ENCODE data around the gene MICAL3. TPM values are rescaled to one million over a fixed set of nuclear protein-coding genes. Genes with fewer than 3 reads are reported as not detected.

Gene MICAL3
- total and polyA plus RNA-seq, 4 donors, result 59.9 to 113 (median 75.9) TPM

- peaks cover 48% of the 10 kb centered on the region for H3K4me1 ChIP-seq (ENCODE audit: control insufficient read depth, insufficient read depth, low read length)
- H3K36me3 ChIP-seq (ENCODE audit: control insufficient read depth, insufficient read depth, low read length), result peaks cover 30% of the 10 kb centered on the region
- no peak for DNase-seq (ENCODE audit: low read depth in 4 of 6, low spot score in 6 of 6)
- no peak overlapping the region for H3K4me3 ChIP-seq (ENCODE audit: low read depth, low read length)
- no peaks in the 10 kb centered on the region for H3K9me3 ChIP-seq (ENCODE audit: control insufficient read depth, insufficient read depth, low read length)
- H3K27me3 ChIP-seq (ENCODE audit: control insufficient read depth, insufficient read depth, low read length), result no peaks in the 10 kb centered on the region
- H3K27ac ChIP-seq (ENCODE audit: low read depth, low read length), result peak overlapping the region; percentile 82
- WGBS (ENCODE audit: insufficient coverage), result 60% methylated on average over 12 of the region's 13 CpGs
Measured at GRCh38 chr22:17846326-17846992, 177.9 kb downstream of the MICAL3 start.

GRCh38 chr22:17845790-17846189 is 178.6 kb downstream of the MICAL3 start:
- Histone ChIP-seq H3K4me3 (ENCODE audit: low read depth, low read length) (no peak overlapping the region), H3K27ac (ENCODE audit: low read depth, low read length) (peak overlapping the region; percentile 82), H3K36me3 (ENCODE audit: control insufficient read depth, insufficient read depth, low read length) (peaks cover 36% of the 10 kb centered on the region), H3K4me1 (ENCODE audit: control insufficient read depth, insufficient read depth, low read length) (peaks cover 48% of the 10 kb centered on the region), H3K9me3 (ENCODE audit: control insufficient read depth, insufficient read depth, low read length) (no peaks in the 10 kb centered on the region), H3K27me3 (ENCODE audit: control insufficient read depth, insufficient read depth, low read length) (no peaks in the 10 kb centered on the region)
- peak in 4 of 6 donors; percentile 51 to 89 (median 71) for DNase-seq (ENCODE audit: low read depth in 4 of 6, low spot score in 6 of 6)
- 37% methylated on average over 3 of the region's 3 CpGs for WGBS (ENCODE audit: insufficient coverage)

- Histone ChIP-seq H3K27ac (ENCODE audit: low read depth, low read length) (peak overlapping the region; percentile 74), H3K4me3 (ENCODE audit: low read depth, low read length) (no peak overlapping the region), H3K9me3 (ENCODE audit: control insufficient read depth, insufficient read depth, low read length) (no peaks in the 10 kb centered on the region), H3K27me3 (ENCODE audit: control insufficient read depth, insufficient read depth, low read length) (no peaks in the 10 kb centered on the region), H3K36me3 (ENCODE audit: control insufficient read depth, insufficient read depth, low read length) (peaks cover 41% of the 10 kb centered on the region), H3K4me1 (ENCODE audit: control insufficient read depth, insufficient read depth, low read length) (peaks cover 48% of the 10 kb centered on the region)
- 28% methylated on average over 5 of the region's 8 CpGs for WGBS (ENCODE audit: insufficient coverage)
- DNase-seq (ENCODE audit: low read depth in 4 of 6, low spot score in 6 of 6), result no peak
Measured at GRCh38 chr22:17845327-17845726, 179.0 kb downstream of the MICAL3 start.

GRCh38 chr22:17844150-17844549 is 180.2 kb downstream of the MICAL3 start:
- Histone ChIP-seq H3K4me3 (ENCODE audit: low read depth, low read length) (no peak overlapping the region), H3K36me3 (ENCODE audit: control insufficient read depth, insufficient read depth, low read length) (peaks cover 49% of the 10 kb centered on the region), H3K27ac (ENCODE audit: low read depth, low read length) (no peak overlapping the region), H3K9me3 (ENCODE audit: control insufficient read depth, insufficient read depth, low read length) (no peaks in the 10 kb centered on the region), H3K4me1 (ENCODE audit: control insufficient read depth, insufficient read depth, low read length) (peaks cover 48% of the 10 kb centered on the region), H3K27me3 (ENCODE audit: control insufficient read depth, insufficient read depth, low read length) (no peaks in the 10 kb centered on the region)
- 88% methylated on average over 4 of the region's 5 CpGs for WGBS (ENCODE audit: insufficient coverage)
- no peak for DNase-seq (ENCODE audit: low read depth in 4 of 6, low spot score in 6 of 6)

- peaks cover 63% of the 10 kb centered on the region for H3K36me3 ChIP-seq (ENCODE audit: control insufficient read depth, insufficient read depth, low read length)
- H3K9me3 ChIP-seq (ENCODE audit: control insufficient read depth, insufficient read depth, low read length), result no peaks in the 10 kb centered on the region
- H3K27me3 ChIP-seq (ENCODE audit: control insufficient read depth, insufficient read depth, low read length), result no peaks in the 10 kb centered on the region
- H3K27ac ChIP-seq (ENCODE audit: low read depth, low read length), result no peak overlapping the region
- H3K4me3 ChIP-seq (ENCODE audit: low read depth, low read length), result no peak overlapping the region
- 88% methylated on average over 20 of the region's 20 CpGs for WGBS (ENCODE audit: insufficient coverage)
- no peak for DNase-seq (ENCODE audit: low read depth in 4 of 6, low spot score in 6 of 6)
- peaks cover 44% of the 10 kb centered on the region for H3K4me1 ChIP-seq (ENCODE audit: control insufficient read depth, insufficient read depth, low read length)
Measured at GRCh38 chr22:17842386-17842785, 182.0 kb downstream of the MICAL3 start.

GRCh38 chr22:17841836-17842235 is 182.5 kb downstream of the MICAL3 start:
- Histone ChIP-seq H3K9me3 (ENCODE audit: control insufficient read depth, insufficient read depth, low read length) (no peaks in the 10 kb centered on the region), H3K36me3 (ENCODE audit: control insufficient read depth, insufficient read depth, low read length) (peaks cover 62% of the 10 kb centered on the region), H3K4me1 (ENCODE audit: control insufficient read depth, insufficient read depth, low read length) (peaks cover 44% of the 10 kb centered on the region), H3K27me3 (ENCODE audit: control insufficient read depth, insufficient read depth, low read length) (no peaks in the 10 kb centered on the region), H3K27ac (ENCODE audit: low read depth, low read length) (no peak overlapping the region), H3K4me3 (ENCODE audit: low read depth, low read length) (no peak overlapping the region)
- WGBS (ENCODE audit: insufficient coverage), result 90% methylated on average over 16 of the region's 16 CpGs
- DNase-seq (ENCODE audit: low read depth in 4 of 6, low spot score in 6 of 6), result no peak

GRCh38 chr22:17838180-17838865 is 186.0 kb downstream of the MICAL3 start:
- Histone ChIP-seq H3K36me3 (ENCODE audit: control insufficient read depth, insufficient read depth, low read length) (peaks cover 81% of the 10 kb centered on the region), H3K27ac (ENCODE audit: low read depth, low read length) (no peak overlapping the region), H3K27me3 (ENCODE audit: control insufficient read depth, insufficient read depth, low read length) (no peaks in the 10 kb centered on the region), H3K9me3 (ENCODE audit: control insufficient read depth, insufficient read depth, low read length) (no peaks in the 10 kb centered on the region), H3K4me1 (ENCODE audit: control insufficient read depth, insufficient read depth, low read length) (peaks cover 37% of the 10 kb centered on the region), H3K4me3 (ENCODE audit: low read depth, low read length) (no peak overlapping the region)
- no peak for DNase-seq (ENCODE audit: low read depth in 4 of 6, low spot score in 6 of 6)
- whole genome bisulfite sequencing (ENCODE audit: insufficient coverage), result 94% methylated on average over 8 of the region's 13 CpGs

- 55% methylated on average over 12 of the region's 14 CpGs for WGBS (ENCODE audit: insufficient coverage)
- Histone ChIP-seq H3K4me3 (ENCODE audit: low read depth, low read length) (no peak overlapping the region), H3K4me1 (ENCODE audit: control insufficient read depth, insufficient read depth, low read length) (peaks cover 31% of the 10 kb centered on the region), H3K9me3 (ENCODE audit: control insufficient read depth, insufficient read depth, low read length) (no peaks in the 10 kb centered on the region), H3K27ac (ENCODE audit: low read depth, low read length) (peak overlapping the region; percentile 44), H3K36me3 (ENCODE audit: control insufficient read depth, insufficient read depth, low read length) (peaks cover 82% of the 10 kb centered on the region), H3K27me3 (ENCODE audit: control insufficient read depth, insufficient read depth, low read length) (no peaks in the 10 kb centered on the region)
- peak in 1 of 6 donors; percentile 75 for DNase-seq (ENCODE audit: low read depth in 4 of 6, low spot score in 6 of 6)
Measured at GRCh38 chr22:17836992-17837742, 187.2 kb downstream of the MICAL3 start.

GRCh38 chr22:17835256-17835655 is 189.1 kb downstream of the MICAL3 start:
- WGBS (ENCODE audit: insufficient coverage), result 76% methylated on average over 2 of the region's 6 CpGs
- Histone ChIP-seq H3K9me3 (ENCODE audit: control insufficient read depth, insufficient read depth, low read length) (no peaks in the 10 kb centered on the region), H3K4me1 (ENCODE audit: control insufficient read depth, insufficient read depth, low read length) (peaks cover 39% of the 10 kb centered on the region), H3K4me3 (ENCODE audit: low read depth, low read length) (no peak overlapping the region), H3K36me3 (ENCODE audit: control insufficient read depth, insufficient read depth, low read length) (peaks cover 82% of the 10 kb centered on the region), H3K27ac (ENCODE audit: low read depth, low read length) (no peak overlapping the region), H3K27me3 (ENCODE audit: control insufficient read depth, insufficient read depth, low read length) (no peaks in the 10 kb centered on the region)
- DNase-seq (ENCODE audit: low read depth in 4 of 6, low spot score in 6 of 6), result no peak

Measured in spinal cord (tissue), 10 donors.